Measurements from ENCODE around the gene CLINT1. TPM values are rescaled to one million over a fixed set of nuclear protein-coding genes. Genes with fewer than 3 reads are reported as not detected.
A peak's percentile ranks its signal among the peaks of the same experiment; 100 is the strongest.

CLINT1 gene
- total RNA-seq, 1 donor from 2014 or later, result 72.4 TPM

DNA sequence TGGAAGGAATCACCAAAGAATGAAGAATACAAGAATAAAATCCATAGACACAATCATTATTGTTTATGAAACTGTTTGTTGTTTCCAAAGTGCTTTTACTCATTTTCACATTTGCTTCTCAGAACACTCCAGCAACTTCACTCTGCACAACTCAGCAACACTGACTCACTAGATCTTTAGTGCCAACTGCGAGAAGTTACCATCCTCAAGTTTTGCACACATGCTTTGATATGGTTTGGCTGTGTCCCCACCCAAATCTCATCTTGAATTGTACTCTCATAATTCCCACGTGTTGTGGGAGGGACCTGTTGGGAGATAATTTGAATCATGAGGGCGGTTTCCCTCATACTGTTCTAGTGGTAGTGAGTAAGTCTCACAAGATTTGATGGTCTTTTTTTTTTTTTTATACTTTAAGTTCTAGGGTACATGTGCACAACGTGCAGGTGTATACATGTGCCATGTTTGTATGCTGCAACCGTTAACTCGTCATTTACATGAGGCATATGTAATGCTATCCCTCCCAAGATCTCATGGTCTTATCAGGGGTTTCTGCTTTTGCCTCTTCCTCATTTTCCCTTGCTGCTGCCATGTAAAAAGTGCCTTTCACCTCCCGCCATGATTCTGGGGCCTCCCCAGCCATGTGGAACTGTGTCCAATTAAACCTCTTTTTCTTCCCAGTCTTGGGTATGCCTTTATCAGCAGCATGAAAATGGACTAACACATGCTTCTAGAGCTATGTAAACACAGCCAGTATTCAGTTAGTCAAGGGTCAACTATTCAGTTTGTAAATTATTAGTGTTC lies 36.9 kb downstream of the CLINT1 start:
- TF ChIP-seq, protein P1, sequence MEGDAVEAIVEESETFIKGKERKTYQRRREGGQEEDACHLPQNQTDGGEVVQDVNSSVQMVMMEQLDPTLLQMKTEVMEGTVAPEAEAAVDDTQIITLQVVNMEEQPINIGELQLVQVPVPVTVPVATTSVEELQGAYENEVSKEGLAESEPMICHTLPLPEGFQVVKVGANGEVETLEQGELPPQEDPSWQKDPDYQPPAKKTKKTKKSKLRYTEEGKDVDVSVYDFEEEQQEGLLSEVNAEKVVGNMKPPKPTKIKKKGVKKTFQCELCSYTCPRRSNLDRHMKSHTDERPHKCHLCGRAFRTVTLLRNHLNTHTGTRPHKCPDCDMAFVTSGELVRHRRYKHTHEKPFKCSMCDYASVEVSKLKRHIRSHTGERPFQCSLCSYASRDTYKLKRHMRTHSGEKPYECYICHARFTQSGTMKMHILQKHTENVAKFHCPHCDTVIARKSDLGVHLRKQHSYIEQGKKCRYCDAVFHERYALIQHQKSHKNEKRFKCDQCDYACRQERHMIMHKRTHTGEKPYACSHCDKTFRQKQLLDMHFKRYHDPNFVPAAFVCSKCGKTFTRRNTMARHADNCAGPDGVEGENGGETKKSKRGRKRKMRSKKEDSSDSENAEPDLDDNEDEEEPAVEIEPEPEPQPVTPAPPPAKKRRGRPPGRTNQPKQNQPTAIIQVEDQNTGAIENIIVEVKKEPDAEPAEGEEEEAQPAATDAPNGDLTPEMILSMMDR (IDR thresholded peaks at IDR 0.05), result no peak
- H3K36me3 Mint-ChIP-seq (ENCODE audit: low read depth), result no peaks in the 10 kb centered on the region
- no peak overlapping the region for H3K4me3 Mint-ChIP-seq (ENCODE audit: unreplicated experiment)
- peaks cover 77% of the 10 kb centered on the region for H3K4me1 Mint-ChIP-seq (ENCODE audit: low read depth)
- H3K27ac Mint-ChIP-seq (ENCODE audit: unreplicated experiment), result peak overlapping the region; percentile 68
- H3K9me3 Mint-ChIP-seq (ENCODE audit: low read depth), result no peaks in the 10 kb centered on the region
- DNase-seq (ENCODE audit: low spot score), result no peak
- H3K27me3 Mint-ChIP-seq (ENCODE audit: low read depth), result no peaks in the 10 kb centered on the region

DNA sequence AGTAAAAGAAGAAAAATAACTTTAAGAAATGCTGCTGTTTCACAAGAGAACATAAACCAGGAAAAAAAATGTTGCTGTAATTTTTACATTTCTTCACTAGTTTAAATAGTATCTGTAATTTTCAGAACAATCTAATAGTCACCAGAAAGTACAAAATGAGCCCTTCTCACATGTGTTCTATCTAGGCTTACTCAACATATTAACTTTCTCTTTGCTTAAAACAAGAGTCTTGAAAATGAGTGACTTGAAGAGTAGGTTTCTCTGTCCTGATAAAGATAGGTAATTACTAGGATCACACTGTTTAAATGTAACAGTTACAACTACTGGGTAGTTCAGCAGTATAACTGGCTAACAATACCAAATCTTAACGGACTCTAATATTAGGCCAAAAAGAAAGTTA lies 37.5 kb downstream of the CLINT1 start:
- peak overlapping the region; percentile 83 for H3K27ac Mint-ChIP-seq (ENCODE audit: unreplicated experiment)

DNA sequence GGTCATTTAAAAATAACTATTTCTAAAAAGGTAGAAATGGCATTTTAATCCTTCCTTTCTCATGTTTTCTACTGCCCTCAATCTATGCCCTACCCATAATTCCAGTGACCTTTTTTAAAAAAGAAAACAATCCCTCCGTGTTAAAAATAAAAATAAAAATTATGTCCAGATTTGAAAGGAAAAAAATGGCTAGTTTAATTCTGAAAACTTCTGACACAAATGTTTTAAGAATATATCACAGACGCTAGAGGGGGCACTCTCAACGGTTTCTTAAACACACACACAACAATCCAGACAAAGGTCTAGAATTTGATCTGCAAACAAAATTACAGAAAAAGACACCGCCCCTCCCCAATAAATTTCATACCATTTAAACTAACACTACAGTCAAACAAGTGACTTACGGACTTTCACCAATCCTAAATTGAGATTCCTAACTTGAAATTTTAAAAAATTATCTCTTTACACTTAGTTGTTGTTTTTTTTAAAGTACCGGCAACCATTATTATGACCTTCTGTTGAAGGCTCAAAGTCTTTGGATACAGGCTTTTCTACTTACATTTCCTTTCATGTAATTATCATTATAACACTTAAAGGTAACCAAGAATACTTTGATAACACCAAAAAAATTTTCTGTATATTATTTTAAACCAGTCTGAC lies 38.2 kb downstream of the CLINT1 start:
- no peak for DNase-seq (ENCODE audit: low spot score)
- peak overlapping the region; percentile 83 for H3K27ac Mint-ChIP-seq (ENCODE audit: unreplicated experiment)
- H3K4me3 Mint-ChIP-seq (ENCODE audit: unreplicated experiment), result no peak overlapping the region

More for the DNA sequence above, 37.5 kb downstream of the CLINT1 start:
- H3K9me3 Mint-ChIP-seq (ENCODE audit: low read depth), result no peaks in the 10 kb centered on the region
- TF ChIP-seq, protein P1 (IDR thresholded peaks at IDR 0.05), result no peak
- no peak overlapping the region for H3K4me3 Mint-ChIP-seq (ENCODE audit: unreplicated experiment)
- no peak for DNase-seq (ENCODE audit: low spot score)
- H3K36me3 Mint-ChIP-seq (ENCODE audit: low read depth), result no peaks in the 10 kb centered on the region
- H3K4me1 Mint-ChIP-seq (ENCODE audit: low read depth), result peaks cover 72% of the 10 kb centered on the region
- no peaks in the 10 kb centered on the region for H3K27me3 Mint-ChIP-seq (ENCODE audit: low read depth)

DNA sequence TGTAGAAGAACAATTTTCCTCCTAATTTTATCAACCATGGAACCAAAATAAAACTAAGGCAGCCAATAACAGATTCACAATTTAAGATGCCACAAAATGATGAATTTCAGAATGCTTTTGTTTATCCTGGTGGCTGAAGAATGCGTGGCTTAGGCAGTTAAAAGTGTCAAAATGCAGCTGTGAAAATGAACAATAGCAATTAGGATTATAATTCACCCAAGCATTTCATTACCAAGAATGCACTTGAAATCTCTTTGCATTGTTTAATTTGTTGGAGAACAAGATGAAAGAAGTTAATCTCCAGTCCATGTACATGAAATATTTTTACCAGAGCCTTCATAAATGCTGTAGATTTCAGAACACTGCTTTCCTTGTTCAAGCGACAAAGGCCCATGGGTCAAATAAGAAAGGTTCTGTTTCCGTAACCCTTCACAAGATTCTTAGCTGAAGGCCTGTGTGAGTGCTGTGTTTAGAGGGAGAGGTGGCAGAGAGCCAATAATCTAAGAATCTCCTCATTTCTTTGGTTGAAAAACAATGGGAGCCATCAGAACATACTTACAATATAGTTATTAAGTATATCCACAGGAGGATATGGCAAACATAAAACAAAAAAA lies 39.3 kb downstream of the CLINT1 start:
- TF ChIP-seq, protein P1 (IDR thresholded peaks at IDR 0.05), result no peak
- no peaks in the 10 kb centered on the region for H3K36me3 Mint-ChIP-seq (ENCODE audit: low read depth)
- H3K9me3 Mint-ChIP-seq (ENCODE audit: low read depth), result no peaks in the 10 kb centered on the region
- DNase-seq (ENCODE audit: low spot score), result no peak
- H3K27ac Mint-ChIP-seq (ENCODE audit: unreplicated experiment), result peak overlapping the region; percentile 83
- H3K27me3 Mint-ChIP-seq (ENCODE audit: low read depth), result no peaks in the 10 kb centered on the region
- H3K4me1 Mint-ChIP-seq (ENCODE audit: low read depth), result peaks cover 54% of the 10 kb centered on the region
- no peak overlapping the region for H3K4me3 Mint-ChIP-seq (ENCODE audit: unreplicated experiment)

More for the DNA sequence above, 38.2 kb downstream of the CLINT1 start:
- TF ChIP-seq, protein P1 (IDR thresholded peaks at IDR 0.05), result peak; percentile 89
- Mint-ChIP-seq H3K36me3 (ENCODE audit: low read depth) (no peaks in the 10 kb centered on the region), H3K4me1 (ENCODE audit: low read depth) (peaks cover 65% of the 10 kb centered on the region), H3K9me3 (ENCODE audit: low read depth) (no peaks in the 10 kb centered on the region), H3K27me3 (ENCODE audit: low read depth) (no peaks in the 10 kb centered on the region)

- Mint-ChIP-seq H3K4me3 (ENCODE audit: unreplicated experiment) (no peak overlapping the region), H3K36me3 (ENCODE audit: low read depth) (no peaks in the 10 kb centered on the region), H3K4me1 (ENCODE audit: low read depth) (peaks cover 48% of the 10 kb centered on the region), H3K27ac (ENCODE audit: unreplicated experiment) (no peak overlapping the region), H3K9me3 (ENCODE audit: low read depth) (no peaks in the 10 kb centered on the region), H3K27me3 (ENCODE audit: low read depth) (no peaks in the 10 kb centered on the region)
- TF ChIP-seq, protein P1 (IDR thresholded peaks at IDR 0.05), result no peak
- DNase-seq (ENCODE audit: low spot score), result no peak
Observed at GRCh38 chr5:157818368-157818767, 40.6 kb downstream of the CLINT1 start.

All from chondrocyte (in vitro differentiated cells).